LNCaP clone FGC (cell line): Measurements from ENCODE around the gene DSG2.

Source experiments
- DNase-seq: peaks from one replicate; pipeline ENCODE4 v3.0.0-alpha.2; 2011; ENCODE audit warnings: low read depth
- H3K4me3 ChIP-seq: 2 replicates; pipeline ENCODE4 v1.5.1; 2011; ENCODE audit warnings: mild to moderate bottlenecking, low read depth, low read length, control low read depth
- CTCF ChIP-seq: IDR thresholded peaks from 2 replicates; pipeline ENCODE4 v1.5.1; 2012; ENCODE audit warnings: mild to moderate bottlenecking; ENCODE audit not compliant: control insufficient read depth, insufficient read depth; ENCODE audit errors: extremely low read depth

The DSG2 gene

GRCh38 chr18:31595121-31595771, 97.3 kb downstream of the DSG2 start:
- H3K4me3 ChIP-seq, result no peak overlapping the region
- no peak for TF ChIP-seq CTCF
- DNase-seq, result no peak

GRCh38 chr18:31596081-31596872, 98.3 kb downstream of the DSG2 start:
- no peak for TF ChIP-seq CTCF
- no peak for DNase-seq
- H3K4me3 ChIP-seq, result no peak overlapping the region

GRCh38 chr18:31598021-31598805, 100.2 kb downstream of the DSG2 start:
- H3K4me3 ChIP-seq, result no peak overlapping the region
- no peak for TF ChIP-seq CTCF
- DNase-seq, result no peak
